ENCODE results near the gene RAET1G. TPM values are rescaled to one million over a fixed set of nuclear protein-coding genes. Genes with fewer than 3 reads are reported as not detected.
A peak's percentile ranks its signal among the peaks of the same experiment; 100 is the strongest.
"Not testable (repeated sequence)": the region's sequence is repeated elsewhere in the genome, so short reads cannot be mapped to it uniquely, and the experiment has no call there.

RAET1G gene
- polyA plus RNA-seq, 10 donors, result 0.19 to 0.56 (median 0.29) TPM; not detected in 3

DNA sequence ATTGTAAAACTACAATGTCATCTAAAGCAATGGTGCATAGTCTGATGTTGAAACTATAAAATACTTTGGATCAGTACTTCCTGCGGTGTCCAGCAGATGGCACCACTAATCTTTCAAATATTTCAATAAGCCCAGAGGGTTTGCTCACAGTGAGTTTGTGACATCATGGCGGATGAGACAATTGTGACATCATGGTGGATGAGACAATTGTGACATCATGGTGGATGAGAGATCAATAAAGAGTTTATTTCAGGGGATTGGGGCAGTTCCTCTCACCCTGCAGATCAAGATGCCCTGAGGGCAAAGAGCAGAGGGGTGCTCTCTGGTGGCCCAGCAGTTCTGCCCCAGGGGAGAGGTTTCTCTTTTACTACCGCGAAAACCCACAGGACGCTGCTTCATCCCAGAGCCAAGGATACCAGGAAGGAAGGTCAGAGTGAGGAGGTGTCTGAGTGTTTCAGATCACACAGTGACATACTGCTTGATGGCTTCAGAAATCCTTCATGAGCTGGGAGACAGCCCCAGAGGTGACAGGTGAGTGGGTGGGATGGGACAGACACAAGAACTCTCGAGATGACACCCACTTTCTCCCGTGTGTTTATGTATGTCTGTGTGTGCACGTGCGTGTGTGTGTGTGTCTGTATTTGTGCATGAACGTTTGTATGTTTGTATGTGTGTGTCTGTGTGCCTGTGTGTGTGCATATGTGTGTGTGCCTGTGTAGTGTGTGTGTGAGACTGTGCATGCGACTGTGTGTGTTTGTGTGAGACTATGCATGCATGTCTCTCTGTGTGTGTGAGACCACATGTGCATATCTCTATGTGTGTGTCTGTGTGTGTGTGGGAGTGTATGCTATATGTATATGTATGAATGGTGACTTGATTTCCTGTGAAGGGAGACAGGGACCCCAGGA is 11.6 kb upstream of the RAET1G start:
- peak; percentile 58 to 72 (median 65) for DNase-seq

GRCh38 chr6:149933461-149933860 is 10.5 kb upstream of the RAET1G start:
- DNase-seq, result no peak

- no peak for DNase-seq
Measured at GRCh38 chr6:149933036-149933435, 10.1 kb upstream of the RAET1G start.

- DNase-seq, result no peak
Measured at GRCh38 chr6:149931501-149931900, 8.6 kb upstream of the RAET1G start.

- no peak for DNase-seq
Measured at GRCh38 chr6:149929422-149929821, 6.5 kb upstream of the RAET1G start.

DNA sequence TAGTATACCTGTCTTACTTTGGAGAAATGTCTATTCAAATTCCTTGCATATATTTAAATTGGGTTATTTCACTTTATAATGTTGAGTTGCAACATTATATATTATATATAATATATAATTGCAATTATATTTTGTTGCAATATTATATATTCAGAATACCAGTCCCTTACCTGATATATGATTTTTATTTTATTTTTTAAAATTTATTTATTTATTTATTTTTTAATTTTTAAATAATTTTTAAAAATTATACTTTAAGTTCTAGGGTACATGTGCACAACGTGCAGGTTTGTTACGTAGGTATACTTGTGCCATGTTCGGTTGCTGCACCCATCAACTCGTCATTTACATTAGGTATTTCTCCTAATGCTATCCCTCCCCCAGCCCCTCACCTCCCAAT is 4.1 kb upstream of the RAET1G start:
- not testable (repeated sequence) for DNase-seq

- peak; percentile 67 to 86 (median 78) for DNase-seq
Measured at GRCh38 chr6:149925974-149926777, 3.3 kb upstream of the RAET1G start.

DNA sequence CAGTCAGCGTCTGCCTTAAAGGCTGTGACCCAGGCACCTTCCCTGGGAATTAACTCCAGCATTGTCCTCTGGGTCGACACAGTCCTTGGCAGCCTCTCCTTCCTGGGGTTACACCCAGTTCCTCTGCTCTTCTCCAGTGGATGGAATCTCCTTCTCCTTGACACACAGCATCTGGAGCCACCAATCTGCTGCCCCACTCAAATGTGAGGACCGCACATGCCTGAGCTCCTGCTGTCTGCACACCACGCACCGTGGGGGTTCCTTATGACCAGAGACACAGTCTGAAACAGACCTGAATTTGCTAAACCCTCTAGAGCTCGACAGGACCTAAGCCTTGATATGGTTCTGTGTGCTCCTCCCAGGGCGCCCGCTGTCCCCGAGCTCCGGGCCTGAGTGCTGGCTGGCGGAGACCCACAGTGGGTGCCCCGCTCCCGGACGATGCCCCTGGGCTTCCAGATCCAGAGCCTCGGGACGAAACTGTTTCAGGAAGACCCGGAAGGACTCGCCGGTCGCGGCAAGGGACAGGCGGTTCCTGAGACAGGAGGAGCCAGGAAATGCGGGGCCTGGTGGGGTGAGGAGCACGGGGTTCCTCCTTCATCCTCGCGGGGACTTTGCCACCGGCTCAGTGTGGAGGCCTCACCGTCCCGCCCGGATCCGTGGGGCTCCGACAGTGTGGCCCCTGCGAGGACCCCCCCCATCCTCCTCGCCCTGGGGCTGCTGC is 2.5 kb upstream of the RAET1G start:
- DNase-seq, result peak in 1 of 3 donors; percentile 53

DNA sequence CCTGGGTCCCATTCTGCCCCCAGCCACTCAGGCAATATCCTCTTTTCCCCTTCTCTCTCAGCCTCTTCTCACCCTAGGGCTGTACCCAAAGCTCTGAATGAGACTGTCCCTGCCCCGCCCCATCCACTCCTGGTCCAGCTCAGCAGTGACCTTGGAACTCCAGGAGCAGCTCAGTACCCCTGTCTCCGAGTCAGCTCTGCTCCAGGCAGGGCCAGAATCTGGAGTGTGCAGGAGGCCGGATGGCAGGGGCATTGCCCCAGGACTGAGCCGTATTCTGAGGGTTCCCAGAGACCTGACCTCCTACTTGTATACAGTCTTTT is 2.0 kb upstream of the RAET1G start:
- DNase-seq, result no peak

DNA sequence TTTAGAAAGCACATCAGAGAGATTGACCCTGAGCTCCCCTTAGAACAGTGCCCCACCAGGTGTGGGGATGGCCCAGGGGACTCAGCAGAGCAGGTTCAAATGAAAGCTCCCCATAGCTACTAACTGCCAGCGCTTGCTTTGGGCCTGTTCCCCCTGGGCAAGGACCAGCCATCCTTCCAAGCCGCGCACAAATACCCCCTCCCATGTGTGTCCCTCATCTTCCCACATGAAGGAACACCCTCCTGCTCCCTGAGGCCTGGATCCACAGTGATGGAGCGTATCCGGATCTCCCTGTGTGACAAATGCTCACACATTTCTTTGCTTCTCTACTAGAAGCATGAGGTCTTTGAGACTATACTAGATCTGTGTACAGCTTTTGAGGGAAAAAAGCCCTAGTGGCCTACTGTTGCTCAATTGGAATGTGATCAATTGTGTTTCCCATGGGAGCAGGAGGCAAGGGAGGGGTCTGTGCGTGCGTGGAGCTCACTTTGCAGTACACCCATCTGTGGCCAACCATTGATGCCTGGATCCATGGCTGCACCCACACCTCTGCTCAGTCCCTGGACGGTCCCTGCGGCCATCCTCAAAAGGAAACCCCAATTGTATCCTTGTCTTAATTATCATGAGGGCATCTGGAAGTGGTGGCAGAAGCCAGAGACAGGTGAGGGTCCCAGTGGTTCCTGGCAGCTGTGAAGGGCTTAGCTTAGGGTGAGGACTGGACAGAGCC is 1.4 kb upstream of the RAET1G start:
- no peak for DNase-seq

DNA sequence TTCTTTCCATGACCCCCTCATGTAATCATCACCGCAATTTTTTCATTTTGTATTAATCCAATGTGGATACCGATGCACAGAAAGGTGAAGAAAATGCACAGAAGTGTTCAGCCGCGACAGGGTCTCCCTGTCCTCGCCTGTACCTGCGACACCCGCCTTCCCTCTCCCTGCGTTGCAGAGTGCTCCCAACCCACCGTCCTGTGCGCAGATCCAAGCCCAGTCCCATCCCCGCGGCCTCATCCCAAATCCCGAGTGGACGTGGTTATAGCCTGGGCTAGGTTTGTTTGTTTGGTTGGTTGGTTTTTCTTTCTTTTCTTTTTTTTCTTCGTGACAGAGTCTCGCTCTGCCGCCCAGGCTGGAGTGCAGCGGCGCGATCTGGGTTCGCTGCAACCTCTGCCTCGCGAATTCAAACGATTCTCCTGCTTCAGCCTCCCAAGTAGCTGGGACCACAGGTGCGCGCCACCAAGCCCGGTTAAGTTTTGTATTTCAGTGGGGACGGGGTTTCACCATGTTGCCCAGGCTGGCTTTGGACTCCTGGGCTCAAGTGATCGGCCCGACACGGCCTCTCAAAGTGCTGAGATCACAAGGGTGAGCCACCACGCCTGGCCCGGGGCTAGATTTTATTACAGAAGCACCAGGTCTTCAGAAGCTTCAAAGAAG is 536 bp upstream of the RAET1G start:
- DNase-seq, result no peak

GRCh38 chr6:149922091-149922490 is 830 bp downstream of the RAET1G start:
- not testable (repeated sequence) for DNase-seq

DNA sequence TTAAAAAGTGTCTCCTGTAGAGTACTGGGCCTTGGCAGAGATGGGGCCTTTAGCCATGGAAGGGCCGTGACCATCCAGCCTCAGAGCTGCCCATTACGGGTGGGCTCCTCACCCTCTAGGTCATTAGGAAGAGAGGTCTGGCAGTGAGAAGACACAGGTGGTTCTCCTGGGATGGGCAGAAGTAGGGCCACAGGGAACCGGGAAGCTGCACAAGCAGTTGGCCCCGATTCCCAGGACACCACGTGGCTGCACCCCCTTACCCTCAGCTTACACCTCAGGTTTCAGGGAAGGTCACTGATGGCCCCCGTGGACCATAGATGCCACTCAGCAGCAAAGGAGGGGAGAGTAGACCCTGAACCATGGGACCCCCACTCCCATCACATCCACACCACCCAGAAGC is 1.6 kb downstream of the RAET1G start:
- DNase-seq, result no peak

GRCh38 chr6:149919834-149920225 is 3.1 kb downstream of the RAET1G start:
- DNase-seq, result no peak

- not testable (repeated sequence) for DNase-seq
Measured at GRCh38 chr6:149919126-149919833, 3.6 kb downstream of the RAET1G start.

DNA sequence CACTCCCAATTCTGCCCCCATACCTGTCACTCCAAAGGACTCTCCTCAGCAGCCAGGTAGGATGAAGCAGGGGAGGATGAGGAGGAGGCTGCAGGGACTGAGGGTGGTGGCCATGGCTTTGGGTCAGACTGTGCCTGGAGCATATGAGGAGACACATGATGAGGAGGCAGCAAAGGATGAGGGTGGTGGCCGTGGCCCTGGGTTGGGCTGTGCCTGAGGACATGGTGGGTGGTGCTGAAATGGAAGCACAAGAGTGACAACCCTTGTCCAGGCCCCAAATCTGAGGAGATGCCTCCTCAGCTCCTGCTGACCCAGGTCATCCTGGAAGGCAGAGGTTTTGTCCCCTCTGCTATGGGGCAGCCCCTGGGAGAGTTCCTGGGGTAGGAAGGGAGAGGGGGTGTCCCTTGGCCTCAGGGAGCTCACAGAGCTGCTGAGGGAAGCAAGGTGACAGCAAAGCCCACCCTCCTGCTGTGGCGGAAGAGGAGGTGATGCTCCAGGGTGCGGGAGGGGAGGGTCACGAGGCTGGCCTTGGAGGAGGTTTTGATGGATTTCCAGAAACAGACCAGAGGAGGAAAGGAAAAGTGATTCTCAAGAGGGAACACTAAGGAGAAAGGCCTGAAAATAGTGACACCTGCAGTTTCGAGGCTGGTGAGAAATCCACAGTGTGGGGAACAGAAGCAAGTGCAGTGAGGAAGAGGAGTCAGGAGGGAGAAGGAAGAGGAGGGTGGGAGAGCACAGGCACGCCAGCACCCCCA is 4.6 kb downstream of the RAET1G start:
- DNase-seq, result no peak

- no peak for DNase-seq
Measured at GRCh38 chr6:149917679-149918078, 5.2 kb downstream of the RAET1G start.

- no peak for DNase-seq
Measured at GRCh38 chr6:149915970-149916865, 6.7 kb downstream of the RAET1G start.
